ENCODE measurements around the gene LTB.

The LTB gene

DNA sequence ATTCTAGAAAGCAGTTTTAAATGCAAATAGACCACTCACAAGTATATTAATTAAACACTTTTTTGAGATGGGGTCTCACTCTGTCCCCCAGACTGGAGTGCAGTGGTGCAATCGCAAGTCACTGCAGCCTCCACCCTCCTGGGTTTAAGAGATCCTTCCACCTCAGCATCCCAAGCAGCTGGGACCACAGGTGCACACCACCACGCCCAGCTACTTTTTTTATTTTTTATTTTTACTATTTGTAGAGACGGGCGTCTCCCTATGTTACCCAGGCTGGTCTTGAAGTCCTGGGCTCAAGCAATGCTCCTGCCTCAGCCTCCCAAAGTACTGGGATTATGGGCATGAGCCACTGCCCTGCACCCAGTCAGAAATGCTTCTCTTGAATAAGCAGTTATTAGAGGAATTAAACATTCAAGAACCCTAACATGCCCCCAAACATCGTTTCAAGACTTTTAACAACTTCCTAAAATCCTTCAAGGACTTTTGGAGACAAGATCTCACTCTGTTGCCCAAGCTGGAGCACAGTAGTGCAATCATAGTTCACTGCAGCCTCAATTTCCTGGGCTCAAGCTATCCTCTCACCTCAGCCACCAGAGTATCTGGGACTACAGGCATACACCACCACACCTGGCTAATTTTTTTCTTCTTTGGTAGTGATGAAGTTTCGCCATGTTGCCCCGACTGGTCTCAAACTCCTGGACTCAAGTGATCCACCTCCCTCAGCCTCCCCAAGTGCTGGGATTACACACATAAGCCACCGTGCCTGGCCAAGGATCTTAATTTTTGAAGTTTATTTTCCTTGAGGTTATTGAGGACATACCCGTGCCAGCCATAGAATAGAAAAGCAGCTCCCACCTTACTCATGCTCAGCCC is 50.2 kb downstream of the LTB start:
- no peak for DNase-seq (ENCODE audit: low read depth in 1 of 2, low spot score in 1 of 2)

DNA sequence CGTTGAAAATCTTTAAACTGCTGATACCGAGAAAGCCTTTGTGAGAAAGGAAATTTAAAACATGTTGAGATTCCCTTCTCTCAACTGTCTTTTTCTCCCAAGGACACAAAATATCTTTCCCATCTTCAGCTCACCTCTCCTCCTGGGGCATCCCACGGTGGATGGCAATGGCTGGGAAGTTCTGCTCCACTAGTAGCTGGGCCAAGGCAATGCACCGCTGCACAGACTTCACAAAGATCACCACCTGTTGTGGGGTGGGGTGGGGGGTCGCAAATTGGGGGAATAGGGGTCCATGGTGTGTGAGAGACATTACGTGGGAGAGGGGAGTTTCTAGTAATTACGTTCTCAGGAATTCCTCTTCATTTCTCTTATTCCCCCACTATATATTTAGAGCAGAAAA is 51.1 kb downstream of the LTB start:
- no peak for DNase-seq (ENCODE audit: low read depth in 1 of 2, low spot score in 1 of 2)

DNA sequence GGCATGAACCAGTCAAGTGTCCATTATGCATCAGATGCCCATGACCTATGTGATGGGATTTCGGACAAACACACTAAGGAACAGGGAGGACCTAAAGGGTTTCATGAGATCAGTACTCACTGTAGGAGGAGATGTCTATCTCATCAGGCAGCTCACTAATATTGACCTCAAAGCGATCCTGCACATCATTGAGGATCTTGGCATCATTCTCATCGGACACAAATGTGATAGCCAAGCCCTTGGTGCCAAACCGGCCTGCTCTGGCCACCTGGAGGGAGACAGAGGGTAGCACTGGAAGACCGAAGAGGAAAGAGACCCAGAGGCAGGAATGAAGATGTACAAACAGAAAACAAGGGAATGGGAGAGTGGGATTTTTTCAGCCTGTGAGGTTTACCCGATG is 51.6 kb downstream of the LTB start:
- DNase-seq (ENCODE audit: low read depth in 1 of 2, low spot score in 1 of 2): no peak

Data from stimulated activated CD4-positive, alpha-beta T cell treated with anti-CD3 and anti-CD28 coated beads, Interleukin-15, amount 100 ng/mL, for 1 hour (primary cell).